ENCODE results near the gene OSBP2.
"Not testable (repeated sequence)": the region's sequence is repeated elsewhere in the genome, so short reads cannot be mapped to it uniquely, and the experiment has no call there.

OSBP2 gene

GRCh38 chr22:30718938-30719337 is 24.3 kb downstream of the OSBP2 start:
- no peak for DNase-seq (ENCODE audit: low read depth)
- no peak overlapping the region for H3K4me3 ChIP-seq (ENCODE audit: low read length)
- TF ChIP-seq, protein P1, sequence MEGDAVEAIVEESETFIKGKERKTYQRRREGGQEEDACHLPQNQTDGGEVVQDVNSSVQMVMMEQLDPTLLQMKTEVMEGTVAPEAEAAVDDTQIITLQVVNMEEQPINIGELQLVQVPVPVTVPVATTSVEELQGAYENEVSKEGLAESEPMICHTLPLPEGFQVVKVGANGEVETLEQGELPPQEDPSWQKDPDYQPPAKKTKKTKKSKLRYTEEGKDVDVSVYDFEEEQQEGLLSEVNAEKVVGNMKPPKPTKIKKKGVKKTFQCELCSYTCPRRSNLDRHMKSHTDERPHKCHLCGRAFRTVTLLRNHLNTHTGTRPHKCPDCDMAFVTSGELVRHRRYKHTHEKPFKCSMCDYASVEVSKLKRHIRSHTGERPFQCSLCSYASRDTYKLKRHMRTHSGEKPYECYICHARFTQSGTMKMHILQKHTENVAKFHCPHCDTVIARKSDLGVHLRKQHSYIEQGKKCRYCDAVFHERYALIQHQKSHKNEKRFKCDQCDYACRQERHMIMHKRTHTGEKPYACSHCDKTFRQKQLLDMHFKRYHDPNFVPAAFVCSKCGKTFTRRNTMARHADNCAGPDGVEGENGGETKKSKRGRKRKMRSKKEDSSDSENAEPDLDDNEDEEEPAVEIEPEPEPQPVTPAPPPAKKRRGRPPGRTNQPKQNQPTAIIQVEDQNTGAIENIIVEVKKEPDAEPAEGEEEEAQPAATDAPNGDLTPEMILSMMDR (conservative IDR thresholded peaks at IDR 0.05; ENCODE audit: low read length): no peak

DNA sequence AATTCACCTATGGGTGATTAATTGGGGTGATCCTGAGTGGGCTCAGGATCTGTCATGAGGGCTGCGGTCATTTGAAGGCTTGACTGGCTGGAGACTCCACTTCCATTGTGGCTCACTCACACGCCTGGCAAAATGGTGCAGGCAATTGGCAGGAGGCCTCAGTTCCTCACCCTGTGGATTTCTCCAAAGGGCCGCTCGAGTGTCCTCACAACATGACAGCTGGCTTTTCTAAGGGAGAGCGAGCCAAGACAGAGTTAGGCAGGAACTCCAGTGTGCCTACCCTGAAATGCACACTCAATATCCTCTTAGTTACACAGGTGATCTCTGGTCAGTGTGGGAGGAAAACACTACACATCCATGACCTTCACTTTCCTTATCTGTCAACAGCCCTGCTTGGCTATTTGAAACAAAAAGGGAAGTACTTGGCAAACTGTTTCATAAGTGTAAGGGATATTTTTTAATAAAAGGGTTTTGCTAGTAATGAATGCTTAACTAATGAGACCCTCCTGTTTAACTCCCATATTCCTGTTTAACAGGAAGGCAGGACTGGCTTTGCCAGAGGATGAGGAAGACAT is 25.7 kb downstream of the OSBP2 start:
- H3K4me3 ChIP-seq (ENCODE audit: low read length): no peak overlapping the region
- TF ChIP-seq, protein P1 (conservative IDR thresholded peaks at IDR 0.05; ENCODE audit: low read length): no peak
- DNase-seq (ENCODE audit: low read depth): no peak

- H3K4me3 ChIP-seq (ENCODE audit: low read length): no peak overlapping the region
- TF ChIP-seq, protein P1 (conservative IDR thresholded peaks at IDR 0.05; ENCODE audit: low read length): no peak
- no peak for DNase-seq (ENCODE audit: low read depth)
Observed at GRCh38 chr22:30721741-30722140, 27.1 kb downstream of the OSBP2 start.

DNA sequence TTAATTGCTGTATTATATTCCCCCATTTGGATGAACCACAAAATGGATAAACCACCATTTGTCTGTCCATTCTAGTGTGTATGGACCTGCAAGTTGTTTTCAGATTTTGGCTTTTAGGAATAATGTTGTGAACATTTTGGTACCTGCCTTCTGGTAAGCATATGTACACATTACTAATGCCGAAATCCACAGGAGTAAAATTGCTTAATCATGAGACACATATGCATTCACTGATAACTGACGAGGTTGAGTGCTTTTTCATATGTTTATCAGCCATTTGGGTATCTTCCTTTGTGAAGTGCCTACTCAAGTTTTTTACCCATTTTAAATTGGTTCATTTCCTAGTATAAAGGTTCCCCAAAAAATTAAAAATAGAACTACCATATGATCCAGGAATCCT is 34.2 kb downstream of the OSBP2 start:
- no peak overlapping the region for H3K4me3 ChIP-seq (ENCODE audit: low read length)
- TF ChIP-seq, protein P1 (conservative IDR thresholded peaks at IDR 0.05; ENCODE audit: low read length): no peak
- DNase-seq (ENCODE audit: low read depth): no peak

DNA sequence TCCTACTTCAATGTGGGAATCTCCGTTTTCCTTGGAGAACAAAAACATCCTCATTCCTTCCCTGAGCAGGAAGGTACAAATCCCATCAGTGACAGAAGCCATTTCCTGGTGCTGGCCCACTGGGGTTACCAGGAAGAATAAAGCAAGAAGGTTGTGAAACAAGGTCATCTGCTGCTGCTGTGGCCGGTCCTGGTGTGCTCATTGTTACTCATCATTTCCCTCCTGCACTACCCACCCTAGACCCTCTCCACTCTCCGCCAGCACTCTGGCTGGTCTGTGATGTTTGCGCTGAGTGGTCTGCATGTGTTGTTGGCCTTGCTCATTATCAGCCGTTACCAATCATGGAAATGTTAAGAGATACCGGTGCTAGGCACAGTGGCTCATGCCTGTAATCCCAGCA is 37.0 kb downstream of the OSBP2 start:
- no peak overlapping the region for H3K4me3 ChIP-seq (ENCODE audit: low read length)
- no peak for DNase-seq (ENCODE audit: low read depth)
- TF ChIP-seq, protein P1 (conservative IDR thresholded peaks at IDR 0.05; ENCODE audit: low read length): no peak

DNA sequence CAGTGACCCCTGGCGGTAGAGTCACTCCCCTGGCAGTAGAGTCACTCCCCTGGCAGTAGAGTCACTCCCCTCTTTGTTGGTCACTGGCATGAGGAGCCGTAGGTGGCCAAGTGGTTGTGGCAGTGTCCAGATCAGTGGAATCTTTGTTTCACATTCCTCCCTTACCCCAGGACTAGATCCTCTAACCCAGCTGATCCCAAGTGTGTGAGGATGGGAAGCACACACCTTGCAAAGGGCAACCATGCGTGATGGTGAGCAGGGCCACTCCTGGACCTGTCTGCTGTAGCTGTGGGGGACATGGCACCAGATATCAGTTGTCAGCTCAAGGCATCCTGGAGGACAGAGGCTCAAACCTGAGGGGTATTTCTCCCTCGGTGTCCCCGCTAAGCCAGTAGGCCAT is 37.8 kb downstream of the OSBP2 start:
- no peak overlapping the region for H3K4me3 ChIP-seq (ENCODE audit: low read length)
- DNase-seq (ENCODE audit: low read depth): no peak
- TF ChIP-seq, protein P1 (conservative IDR thresholded peaks at IDR 0.05; ENCODE audit: low read length): no peak

DNA sequence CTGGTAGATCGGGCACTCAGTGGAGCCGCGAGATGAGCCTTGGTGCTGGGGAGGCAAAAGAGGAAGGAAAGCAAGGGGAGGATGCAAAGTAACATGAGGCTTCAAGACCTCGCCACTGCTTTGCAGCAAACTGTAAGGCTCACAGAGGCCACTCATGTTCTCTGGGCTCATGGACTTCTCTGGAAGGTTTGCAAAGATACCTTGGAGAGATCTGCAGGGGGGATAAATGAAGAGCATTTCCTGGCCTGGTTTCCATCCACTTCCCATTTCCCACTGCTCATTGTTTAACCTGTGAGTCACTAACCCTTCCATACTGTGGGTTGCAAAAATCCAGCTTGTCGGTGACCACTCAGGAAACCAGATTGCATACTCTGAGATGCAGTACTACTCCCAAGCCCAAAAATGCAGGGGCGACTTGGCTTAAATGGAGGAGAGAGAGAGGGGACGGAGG is 38.5 kb downstream of the OSBP2 start:
- no peak overlapping the region for H3K4me3 ChIP-seq (ENCODE audit: low read length)
- TF ChIP-seq, protein P1 (conservative IDR thresholded peaks at IDR 0.05; ENCODE audit: low read length): no peak
- DNase-seq (ENCODE audit: low read depth): peak; percentile 53

DNA sequence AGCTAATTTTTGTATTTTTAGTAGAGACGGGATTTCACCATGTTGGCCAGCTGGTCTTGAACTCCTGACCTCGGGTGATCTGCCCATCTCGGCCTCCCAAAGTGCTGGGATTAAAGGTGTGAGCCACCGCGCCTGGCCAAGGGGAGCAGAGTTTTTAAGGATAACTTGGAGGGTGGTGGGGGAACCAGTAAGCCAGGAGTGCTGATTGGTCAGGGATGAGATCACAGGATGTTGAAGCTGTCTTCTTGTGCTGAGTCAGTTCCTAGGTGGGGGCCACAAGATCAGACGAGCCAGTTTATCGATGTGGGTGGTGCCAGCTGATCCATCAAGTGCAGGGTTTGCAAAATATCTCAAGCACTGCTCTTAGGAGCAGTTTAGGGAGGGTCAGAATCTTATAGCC is 45.3 kb downstream of the OSBP2 start:
- H3K4me3 ChIP-seq (ENCODE audit: low read length); DNase-seq (ENCODE audit: low read depth): not testable (repeated sequence)

DNA sequence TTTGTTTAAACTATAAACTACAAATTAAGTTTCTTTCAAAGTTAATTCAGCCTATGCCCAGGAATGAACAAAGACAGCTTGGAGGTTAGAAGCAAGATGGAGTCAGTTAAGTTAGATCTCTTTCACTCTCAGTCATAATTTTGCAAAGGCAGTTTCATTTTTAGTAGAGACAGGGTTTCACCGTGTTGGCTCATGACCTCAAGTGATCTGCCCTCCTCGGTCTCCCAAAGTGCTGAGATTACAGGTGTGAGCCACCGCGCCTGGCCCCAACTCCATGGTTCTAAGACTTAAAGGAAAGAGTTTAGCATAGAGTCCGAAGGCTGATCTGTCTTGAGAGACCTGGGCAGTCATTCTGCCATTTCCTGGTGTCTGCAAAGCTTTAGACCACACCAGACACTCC is 45.8 kb downstream of the OSBP2 start:
- not testable (repeated sequence) for H3K4me3 ChIP-seq (ENCODE audit: low read length); DNase-seq (ENCODE audit: low read depth)
